Glomerular visceral epithelial cell (primary cell): Measurements from ENCODE around the gene FNDC10.
"Not testable (repeated sequence)": the region's sequence is repeated elsewhere in the genome, so short reads cannot be mapped to it uniquely, and the experiment has no call there.

ENCODE experiments used
- DNase-seq: peaks from one replicate; pipeline ENCODE4 v3.0.0-alpha.2; 2016; ENCODE audit errors: extremely low spot score

FNDC10 gene

DNA sequence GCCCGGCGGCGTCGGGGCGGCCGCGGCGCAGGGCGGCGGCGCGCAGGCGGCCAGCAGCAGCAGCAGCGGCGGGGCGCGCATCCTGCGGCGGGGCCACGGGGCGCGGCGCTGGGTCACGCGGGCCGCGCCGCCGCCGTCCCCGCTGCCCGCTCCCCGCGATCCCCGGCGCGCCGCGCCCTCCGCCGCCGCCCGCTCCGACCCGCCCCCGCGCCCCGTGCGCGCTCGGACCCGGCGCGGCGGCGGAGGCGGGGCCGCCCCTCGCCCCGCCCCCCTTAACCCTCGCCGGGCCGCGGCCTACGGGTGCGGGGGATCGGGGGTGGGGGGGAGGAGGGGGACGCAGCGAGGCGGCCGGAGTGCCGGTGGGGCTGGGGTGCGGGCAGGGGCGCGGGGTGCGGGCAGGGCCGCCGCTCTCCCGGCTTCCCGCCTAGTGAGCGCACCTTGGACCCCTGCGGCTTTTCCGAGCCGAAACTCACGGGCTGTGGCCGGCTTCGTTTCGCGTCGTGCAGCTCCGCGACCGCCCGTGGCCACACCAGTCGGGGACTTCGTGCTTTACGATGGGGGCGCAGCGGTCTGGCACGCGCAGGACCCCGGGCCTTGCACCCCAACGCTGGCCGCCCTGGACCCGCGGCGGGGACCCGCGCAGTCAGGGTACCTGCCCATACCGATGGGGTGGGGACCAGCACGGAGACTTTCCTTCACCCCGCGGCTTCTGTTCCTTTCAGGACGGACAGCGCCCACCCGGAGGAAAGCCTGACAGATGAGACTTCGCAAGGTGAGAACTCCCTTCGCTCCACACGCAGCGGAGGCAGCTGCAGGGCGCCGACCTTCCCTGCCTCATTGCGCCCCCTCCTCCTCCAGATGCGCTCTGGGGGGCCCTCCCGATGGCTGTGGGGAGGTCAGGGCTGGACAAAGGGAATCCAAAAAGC, at the start of gene FNDC10:
Gene FNDC10, minus strand, starts transcription at position 201 of the 926 bp plus-strand sequence. Its CDS starts 120 bp downstream, at position 81.
- no peak for DNase-seq

DNA sequence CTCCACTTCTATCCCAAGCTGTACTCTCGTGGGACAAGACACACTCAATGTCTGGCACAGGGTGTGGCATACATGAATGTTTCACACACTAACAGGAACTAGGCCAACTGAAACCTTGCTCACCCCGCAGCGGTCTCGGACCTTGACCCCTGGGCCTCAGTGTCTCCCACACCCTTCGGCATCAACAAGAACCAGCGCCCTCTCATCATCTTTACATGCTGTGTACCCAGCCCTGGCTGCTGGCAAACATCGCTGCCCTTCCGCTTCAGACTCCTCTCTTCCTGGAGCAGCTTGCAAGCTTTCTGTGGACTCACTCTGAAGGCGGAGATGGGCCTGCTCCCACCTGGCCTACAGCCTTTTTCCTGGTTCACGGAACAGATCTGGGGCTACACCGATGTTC, 48.3 kb upstream of the FNDC10 start:
- DNase-seq, result not testable (repeated sequence)

DNA sequence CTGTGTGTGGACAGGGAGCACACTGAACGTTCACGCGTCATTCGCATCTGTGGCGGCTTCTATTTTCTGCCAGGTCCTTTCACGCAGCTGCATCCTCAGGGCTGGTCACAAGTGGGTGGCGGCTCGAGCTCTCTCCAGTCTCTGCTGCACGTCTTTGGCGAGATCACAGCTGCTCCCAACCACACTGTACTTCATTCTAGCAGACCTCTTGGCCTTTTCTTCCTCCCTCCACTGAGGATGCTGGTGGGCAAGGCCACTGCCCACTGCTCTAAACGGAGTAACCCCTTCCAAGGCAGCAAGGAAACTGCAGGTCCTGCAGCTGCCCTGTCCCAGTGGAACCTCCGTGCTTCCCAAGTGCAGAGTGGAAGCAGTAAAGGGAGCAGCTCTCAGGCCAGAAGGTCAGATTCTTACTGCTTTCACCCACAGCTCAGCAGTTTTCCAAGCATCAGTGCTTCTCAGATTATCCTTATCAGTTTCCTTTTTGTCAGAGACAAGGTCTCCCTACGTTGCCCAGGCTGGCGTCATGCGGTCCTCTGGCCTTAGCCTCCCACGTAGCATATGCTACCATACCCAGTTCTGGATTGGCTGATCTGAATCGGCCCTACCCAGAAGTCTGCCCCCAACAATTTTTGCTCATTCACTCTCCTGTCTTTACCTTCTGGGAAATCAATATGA, 47.8 kb upstream of the FNDC10 start:
- DNase-seq, result not testable (repeated sequence)

DNA sequence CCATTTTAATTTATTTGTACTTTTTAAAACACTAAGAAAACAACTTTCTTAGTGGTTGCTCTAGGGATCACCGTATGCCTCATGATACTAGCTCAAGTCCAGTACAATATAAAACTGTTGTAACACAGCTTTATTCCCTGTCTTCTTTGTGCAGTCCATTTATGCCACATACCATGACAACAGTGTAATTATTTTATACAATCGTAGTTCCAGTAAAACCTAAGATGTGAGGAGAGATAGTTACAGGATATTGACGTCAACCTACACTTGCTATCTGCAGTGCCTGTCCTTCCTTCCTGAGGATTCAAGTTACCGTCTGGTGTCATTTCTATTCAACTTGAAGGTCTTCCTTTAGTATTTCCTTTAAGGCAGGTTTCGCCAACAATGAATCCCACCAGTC, 46.4 kb upstream of the FNDC10 start:
- DNase-seq, result not testable (repeated sequence)

DNA sequence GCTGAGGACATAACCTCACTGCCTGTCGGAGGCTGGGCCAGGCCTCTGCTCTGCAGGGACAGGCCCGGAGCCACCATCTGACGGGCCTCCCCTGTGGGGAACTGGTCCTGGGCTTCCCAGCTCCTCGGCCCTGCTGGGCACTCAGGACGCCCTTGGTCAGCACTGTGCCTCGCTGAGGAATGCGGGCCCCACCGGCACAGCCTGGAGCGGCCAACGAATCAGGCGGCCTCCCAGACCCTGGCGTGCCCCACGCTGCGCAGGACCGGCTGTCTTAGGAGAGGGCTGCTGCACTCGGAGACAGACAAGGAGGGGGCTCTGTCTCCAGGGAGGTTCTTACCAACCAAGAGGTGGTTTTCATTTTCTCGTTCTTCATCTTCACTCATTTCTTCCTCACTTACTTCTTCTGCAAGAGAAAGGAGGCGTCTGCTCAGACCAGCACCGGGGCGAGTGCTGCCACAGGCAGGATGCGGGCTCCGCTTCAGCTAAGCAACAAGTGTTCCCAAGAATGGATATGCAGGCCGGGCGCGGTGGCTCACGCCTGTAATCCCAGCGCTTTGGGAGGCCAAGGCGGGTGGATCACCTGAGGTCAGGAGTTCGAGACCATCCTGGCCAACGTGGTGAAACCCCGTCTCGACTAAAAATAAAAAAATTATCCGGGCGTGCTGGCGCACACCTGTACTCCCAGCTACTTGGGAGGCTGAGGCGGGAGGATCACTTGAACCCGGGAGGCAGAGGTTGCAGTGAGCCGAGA, 41.0 kb upstream of the FNDC10 start:
- not testable (repeated sequence) for DNase-seq

DNA sequence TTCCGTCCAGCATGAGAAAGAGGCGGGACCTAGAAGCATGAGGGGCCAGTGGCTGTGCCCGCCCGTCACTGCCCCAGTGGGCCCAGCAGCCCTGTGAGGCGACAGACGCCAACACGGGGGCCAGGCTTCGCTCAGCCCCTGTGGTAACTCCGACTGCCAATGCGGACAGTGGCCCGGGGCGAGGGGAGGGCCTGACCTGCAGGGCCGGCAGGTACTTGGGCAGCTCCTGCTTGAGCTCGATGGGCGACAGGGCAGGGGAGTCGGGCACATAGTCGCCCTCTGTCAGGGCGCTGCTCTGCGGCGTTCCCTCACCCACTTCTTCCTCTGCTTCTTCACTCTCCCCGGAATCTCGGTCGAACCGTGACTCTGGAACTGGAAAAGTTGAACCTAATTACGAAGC, 40.1 kb upstream of the FNDC10 start:
- DNase-seq, result not testable (repeated sequence)

DNA sequence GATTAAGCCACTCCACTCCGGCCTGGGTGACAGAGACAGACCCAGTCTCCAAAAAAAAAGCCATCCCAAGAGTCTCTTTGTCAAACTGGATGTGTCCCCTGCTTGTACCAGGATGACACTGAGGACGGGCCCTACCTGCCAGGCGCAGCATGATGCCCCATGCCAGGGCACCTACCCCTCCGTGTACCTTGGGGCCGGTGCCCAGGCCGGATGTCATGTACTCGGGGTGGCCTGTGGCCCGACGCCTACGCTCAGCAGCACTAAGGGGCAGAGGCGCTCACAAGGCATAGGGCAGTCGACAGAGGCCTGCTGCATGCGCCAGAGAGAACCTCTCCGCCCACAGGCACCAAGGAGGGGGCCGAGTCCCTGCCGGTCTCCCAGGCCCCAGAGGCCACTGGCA, 39.4 kb upstream of the FNDC10 start:
- DNase-seq, result not testable (repeated sequence)

DNA sequence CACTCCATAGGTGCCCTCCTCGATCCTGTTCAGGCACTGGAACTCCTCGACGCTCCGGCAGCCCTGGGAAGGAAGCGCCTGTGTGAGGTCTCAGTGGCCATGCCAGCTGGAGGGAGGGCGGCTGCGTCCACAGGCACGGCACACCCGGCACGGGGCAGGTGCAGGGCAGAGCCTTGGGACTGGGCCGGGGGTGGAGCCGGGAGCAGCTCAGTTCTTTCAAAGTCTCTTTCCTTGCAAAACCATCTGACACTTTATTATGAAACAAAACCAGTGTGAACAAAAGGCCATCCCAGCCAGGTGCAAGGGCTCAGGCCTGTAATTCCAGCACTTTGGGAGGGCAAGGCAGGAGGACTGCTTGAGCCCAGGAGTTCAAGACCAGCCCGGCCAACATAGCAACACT, 38.6 kb upstream of the FNDC10 start:
- not testable (repeated sequence) for DNase-seq

DNA sequence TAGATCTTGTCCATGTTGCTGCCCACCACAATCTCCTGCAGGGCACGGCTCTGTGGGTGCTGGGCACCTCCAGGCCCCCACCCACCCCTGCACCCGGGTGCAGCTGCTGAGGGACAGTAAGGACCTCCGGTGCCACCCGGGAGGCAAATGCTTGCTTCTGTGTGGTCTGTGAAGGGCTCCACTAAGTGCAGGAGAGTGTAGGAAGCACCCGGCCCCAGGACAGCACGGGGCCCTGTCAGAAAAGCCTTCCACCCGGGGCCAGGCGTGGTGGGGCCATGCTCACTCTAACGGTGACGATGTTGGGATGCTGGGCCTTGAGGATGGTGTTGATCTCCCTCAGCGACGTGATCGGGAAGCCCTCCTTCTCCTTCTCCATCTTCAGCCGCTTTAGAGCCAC, 37.5 kb upstream of the FNDC10 start:
- not testable (repeated sequence) for DNase-seq

DNA sequence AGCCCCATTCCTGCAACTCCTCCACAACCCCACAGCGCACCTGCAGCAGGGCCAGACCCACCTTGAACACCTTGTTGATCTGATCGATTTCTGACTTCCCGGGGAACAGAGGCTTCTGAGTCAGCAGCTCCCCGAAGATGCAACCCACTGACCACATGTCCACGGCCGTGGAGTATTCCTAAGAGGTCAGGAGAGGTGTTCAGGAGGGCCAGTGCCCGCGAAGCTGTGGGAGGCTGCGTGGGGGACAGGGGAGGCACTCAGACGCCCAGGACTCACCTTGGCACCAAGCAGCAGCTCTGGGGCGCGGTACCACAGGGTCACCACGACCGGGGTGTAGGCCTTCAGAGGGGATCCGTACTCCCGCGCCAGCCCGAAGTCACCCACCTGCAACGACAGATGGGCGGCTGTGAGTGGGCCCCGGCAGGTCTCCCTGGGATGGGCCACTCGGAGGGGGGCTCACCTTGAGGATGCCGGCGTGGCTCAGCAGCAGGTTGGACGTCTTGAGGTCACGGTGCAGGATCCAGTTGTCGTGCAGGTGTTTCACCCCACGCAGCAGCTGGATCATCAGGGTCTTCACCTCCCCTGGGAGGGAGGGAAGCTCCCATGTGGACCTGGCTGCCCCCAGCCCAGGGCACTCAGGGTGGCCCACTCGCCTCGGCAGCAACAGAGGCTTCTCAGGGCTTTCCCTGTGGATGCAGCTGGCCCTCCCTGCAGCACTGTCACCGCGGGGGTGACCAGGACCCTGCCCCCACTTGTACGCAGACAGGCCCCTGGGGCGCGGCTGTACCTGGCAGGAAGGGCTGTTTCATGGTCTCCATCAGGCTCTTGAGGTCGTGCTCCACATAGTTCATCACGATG, 36.9 kb upstream of the FNDC10 start:
- not testable (repeated sequence) for DNase-seq

DNA sequence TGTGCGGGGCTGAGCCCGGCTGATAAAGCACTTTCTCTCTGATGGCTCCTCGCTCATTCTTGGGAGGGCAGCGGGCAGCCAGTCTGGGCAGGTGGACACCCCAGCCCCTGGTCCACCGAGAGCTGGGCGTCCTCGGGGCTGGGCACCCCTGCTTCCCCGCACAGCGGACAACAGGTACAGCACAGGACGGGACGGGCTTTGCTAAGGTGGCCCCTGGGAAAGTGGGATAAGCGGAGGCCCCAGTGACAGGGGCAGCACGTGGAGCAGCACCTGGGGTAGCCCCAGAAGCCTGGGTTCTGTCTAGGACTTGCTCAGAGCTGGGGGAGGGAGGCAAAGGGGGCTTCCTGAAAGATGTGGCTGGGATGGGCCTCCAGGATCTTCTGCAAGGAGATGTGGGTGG, 34.7 kb upstream of the FNDC10 start:
- not testable (repeated sequence) for DNase-seq

DNA sequence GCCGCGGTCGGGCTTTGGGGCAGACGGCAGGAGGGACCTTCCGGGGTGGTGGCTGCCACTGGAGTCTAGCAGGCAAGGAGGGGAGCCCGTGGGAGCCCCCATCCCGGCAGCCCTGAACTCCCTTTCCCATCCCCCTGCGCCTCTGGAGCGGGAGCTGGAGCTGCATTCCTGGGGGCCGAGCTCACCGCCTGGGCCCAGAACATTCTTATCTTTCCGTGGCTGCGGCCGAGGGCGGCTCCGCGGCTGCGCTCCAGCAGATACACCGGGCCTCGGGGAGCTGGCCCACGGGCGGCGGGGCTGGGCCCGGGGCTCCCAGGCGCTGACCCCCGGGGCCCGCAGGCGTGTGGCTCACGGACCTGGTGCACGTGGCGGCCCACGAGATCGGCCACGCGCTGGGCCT, 33.5 kb upstream of the FNDC10 start:
- not testable (repeated sequence) for DNase-seq

DNA sequence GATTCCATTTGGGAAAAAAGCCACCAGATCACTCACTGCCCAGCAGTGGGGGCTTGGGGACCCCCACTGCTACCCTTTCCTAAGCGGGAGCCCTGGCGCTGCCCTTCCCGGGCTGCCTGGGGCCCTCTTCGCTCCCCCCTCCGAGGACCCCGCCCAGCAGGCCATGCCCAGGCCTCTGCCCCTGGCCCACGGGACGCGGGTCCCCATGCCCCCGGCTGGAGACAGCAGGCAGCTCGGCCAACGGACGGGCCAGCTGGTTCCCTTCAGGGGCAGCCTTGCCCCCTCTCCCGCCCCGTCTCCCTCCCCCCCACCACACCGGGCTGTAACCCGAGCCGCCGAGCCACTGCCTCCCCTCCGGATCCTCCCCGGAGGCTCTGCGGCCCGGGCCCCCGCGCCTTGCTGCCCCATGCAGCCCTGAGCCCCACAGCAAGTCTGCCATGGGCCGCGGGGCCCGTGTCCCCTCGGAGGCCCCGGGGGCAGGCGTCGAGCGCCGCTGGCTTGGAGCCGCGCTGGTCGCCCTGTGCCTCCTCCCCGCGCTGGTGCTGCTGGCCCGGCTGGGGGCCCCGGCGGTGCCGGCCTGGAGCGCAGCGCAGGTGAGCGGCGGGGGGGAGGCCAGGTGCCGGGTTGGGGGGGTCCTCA, 32.0 kb upstream of the FNDC10 start, which contains the start of gene MMP23B:
Gene MMP23B, plus strand, starts transcription at position 392 of the 639 bp plus-strand sequence. Its CDS starts 46 bp downstream, at position 438.
- DNase-seq, result no peak

DNA sequence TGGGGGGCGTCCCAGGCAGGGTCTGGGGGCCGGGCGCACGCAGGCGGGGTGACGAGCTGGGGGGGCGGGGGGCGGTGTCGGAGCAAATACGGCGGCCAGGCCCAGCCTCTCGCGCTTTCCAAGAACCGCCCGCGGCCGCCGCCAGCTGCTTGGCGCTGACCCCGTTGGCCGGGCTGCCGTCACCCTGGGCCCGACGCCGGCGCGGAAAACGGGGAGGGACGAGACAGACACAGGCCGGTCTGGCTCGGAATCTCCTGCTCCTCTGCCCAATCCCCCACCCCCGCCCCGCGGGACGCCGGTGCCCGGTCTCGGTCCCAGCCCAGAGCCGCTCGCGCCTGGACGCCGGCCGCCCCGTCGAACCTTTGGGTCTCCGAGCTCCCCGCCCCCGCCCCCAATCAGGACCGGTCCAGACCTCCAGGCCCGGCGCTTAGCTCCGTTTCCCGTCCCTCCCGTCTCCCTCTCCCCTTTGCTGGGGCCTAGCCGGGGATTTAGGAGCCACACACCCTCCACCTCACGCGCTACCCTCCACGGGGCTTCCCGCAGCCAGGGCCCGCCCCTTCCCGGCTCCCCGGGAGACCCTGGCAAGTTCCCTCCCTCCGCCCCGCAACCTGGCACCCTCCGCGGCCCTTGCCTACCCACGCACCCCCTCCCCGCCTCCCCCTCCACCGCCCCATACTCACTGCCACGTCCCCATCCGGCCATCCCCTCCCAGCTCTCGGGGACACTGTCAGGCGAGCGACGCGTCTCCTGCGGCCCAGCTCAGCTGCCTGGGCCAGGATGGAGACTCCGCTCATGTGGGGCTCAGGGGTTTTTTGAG, 31.2 kb upstream of the FNDC10 start:
- DNase-seq, result no peak

DNA sequence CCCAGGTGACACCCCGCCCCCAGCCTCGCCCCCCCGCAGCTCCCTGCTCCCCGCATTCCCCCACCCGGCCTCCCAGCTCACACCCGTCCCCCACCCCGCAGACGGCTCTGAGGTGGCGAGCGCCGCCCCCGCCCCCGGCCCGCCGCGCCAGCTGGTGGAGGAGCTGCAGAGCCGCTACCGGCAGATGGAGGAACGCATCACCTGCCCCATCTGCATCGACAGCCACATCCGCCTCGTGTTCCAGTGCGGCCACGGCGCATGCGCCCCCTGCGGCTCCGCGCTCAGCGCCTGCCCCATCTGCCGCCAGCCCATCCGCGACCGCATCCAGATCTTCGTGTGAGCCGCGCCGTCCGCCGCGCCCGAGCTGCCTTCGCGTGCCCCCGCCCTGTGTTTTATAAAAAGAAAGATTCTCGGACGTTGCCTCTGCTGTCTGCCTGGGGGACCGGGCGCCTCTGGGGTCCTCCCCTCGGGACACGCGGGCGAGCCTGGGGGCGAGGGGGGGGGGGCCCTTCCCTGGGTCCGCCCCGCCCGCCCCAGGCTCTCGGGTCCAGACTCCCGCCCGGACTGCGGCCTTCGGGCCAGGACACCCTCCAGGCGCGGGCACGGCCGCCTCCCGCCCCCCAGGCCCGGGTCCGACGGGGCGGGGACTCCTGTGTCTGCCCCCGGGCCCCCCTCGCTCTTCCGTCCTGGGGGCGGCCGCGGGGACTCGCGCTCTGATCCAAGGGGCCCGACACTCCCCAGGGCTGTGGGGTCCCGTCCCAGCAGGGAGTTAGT, 30.4 kb upstream of the FNDC10 start:
- DNase-seq, result no peak

DNA sequence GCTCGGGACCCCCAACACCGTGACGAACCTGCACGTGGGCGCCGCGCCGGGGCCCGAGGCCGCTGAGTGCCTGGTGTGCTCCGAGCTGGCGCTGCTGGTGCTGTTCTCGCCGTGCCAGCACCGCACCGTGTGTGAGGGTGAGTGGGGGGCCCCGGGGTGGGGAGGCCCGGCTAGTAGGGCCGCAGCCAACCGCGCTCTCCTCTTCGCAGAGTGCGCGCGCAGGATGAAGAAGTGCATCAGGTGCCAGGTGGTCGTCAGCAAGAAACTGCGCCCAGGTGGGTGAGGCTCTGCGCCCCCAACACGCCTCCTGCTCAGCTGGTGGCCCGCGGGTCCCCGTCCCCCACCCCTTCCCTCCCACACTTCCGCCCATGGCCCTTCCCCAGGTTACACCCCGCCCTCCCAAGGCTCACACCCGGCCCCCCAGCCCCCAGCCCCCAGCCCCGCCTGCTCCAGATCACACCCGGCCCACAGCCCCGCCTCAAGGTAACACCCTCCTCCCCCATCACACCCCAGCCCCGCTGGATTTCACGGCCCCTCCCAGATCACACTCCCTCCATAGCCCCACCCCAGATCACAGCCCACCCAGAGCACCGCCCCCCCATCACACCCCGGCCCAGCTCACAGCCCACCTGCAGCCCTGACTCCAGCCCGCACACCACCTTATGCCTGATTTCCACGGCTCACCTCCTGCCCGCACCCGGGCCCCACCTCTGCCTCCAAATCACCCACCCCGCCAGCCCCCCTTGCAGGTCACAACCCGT, 29.7 kb upstream of the FNDC10 start:
- DNase-seq, result no peak

DNA sequence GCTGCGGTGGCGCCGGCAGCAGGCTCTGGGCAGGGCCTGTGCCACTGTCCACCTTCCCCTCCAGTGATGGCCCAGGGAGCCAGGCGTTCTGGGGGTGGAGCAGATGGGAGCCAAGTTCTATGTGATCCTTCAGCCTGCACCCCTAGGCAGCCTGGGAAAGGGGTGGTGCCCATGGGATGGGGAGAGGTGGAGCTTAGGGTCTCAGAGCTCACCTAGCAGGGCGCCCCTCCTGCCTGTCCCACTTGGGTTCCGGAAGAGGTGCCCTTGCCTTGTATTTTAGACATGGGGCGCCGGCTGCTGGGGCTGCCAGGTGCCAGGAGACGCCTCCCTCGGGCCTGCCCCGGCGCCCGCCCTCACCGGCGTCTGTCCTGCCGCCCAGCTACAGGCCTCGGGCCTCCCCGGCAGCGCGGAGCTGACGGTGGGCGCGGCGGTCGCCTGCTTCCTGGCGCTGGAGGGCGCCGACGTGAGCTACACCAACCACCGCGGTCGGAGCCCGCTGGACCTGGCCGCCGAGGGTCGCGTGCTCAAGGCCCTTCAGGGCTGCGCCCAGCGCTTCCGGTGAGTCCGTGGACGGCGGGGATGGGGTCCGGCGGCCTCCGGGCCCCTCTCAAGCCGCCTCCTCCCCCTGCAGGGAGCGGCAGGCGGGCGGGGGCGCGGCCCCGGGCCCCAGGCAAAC, 29.0 kb upstream of the FNDC10 start:
- DNase-seq, result no peak
